ENCODE measurements around the gene TSPAN7. TPM values are rescaled to one million over a fixed set of nuclear protein-coding genes. Genes with fewer than 3 reads are reported as not detected.

The TSPAN7 gene
- total RNA-seq, 1 donor from 2014 or later = 3.5 TPM

DNA sequence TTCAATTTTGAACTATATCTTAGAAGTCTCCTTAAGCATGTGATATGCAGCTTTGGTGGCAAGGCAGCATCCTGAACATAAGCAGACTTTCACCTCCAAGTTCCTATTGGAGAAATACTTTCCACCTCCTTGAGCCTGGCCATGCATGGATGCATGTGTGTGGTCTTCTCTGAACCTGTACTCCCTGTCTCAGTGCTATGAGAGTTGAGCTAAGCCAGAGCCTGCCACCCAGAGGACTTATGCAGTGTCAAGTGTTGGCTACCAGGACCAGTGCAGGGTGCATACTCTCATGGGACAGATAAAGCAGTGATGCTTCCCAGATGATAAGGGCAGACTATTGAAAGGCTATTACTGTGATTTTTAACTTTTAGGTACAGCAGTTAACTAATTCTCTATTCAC, 105.6 kb downstream of the TSPAN7 start:
- H3K36me3 Mint-ChIP-seq (ENCODE audit: low read depth, unreplicated experiment) = no peaks in the 10 kb centered on the region
- no peaks in the 10 kb centered on the region for H4K20me1 ChIP-seq (ENCODE audit: insufficient read depth, low read length)
- H3K9me3 Mint-ChIP-seq (ENCODE audit: unreplicated experiment) = no peaks in the 10 kb centered on the region
- H3K27ac Mint-ChIP-seq (ENCODE audit: unreplicated experiment) = no peak overlapping the region
- H3K4me3 ChIP-seq (ENCODE audit: insufficient read depth, low read depth, low read length) = no peak overlapping the region
- no peaks in the 10 kb centered on the region for H3K4me1 Mint-ChIP-seq (ENCODE audit: low read depth, unreplicated experiment)
- no peak overlapping the region for H3K27ac ChIP-seq (ENCODE audit: low read depth, low read length)
- FAIRE-seq = no peak
- no peak for DNase-seq (ENCODE audit: low read depth)
- no peaks in the 10 kb centered on the region for H3K27me3 ChIP-seq (ENCODE audit: insufficient read depth, low read length)
- TF ChIP-seq, protein P1, sequence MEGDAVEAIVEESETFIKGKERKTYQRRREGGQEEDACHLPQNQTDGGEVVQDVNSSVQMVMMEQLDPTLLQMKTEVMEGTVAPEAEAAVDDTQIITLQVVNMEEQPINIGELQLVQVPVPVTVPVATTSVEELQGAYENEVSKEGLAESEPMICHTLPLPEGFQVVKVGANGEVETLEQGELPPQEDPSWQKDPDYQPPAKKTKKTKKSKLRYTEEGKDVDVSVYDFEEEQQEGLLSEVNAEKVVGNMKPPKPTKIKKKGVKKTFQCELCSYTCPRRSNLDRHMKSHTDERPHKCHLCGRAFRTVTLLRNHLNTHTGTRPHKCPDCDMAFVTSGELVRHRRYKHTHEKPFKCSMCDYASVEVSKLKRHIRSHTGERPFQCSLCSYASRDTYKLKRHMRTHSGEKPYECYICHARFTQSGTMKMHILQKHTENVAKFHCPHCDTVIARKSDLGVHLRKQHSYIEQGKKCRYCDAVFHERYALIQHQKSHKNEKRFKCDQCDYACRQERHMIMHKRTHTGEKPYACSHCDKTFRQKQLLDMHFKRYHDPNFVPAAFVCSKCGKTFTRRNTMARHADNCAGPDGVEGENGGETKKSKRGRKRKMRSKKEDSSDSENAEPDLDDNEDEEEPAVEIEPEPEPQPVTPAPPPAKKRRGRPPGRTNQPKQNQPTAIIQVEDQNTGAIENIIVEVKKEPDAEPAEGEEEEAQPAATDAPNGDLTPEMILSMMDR (IDR thresholded peaks at IDR 0.05; ENCODE audit: insufficient read depth, low read depth, low read length) = no peak
- TF ChIP-seq EZH2 (IDR thresholded peaks at IDR 0.05; ENCODE audit: insufficient read depth, low read length) = no peak
- H3K9me3 ChIP-seq (ENCODE audit: insufficient read depth, low read depth, low read length) = no peaks in the 10 kb centered on the region
- H3K79me2 ChIP-seq (ENCODE audit: insufficient read depth, low read length) = no peaks in the 10 kb centered on the region
- no peak overlapping the region for H3K9ac ChIP-seq (ENCODE audit: low read length)
- H3K27me3 Mint-ChIP-seq (ENCODE audit: low read depth, unreplicated experiment) = peaks cover 4% of the 10 kb centered on the region
- no peak overlapping the region for H3K4me2 ChIP-seq (ENCODE audit: low read length)
- H3K4me3 Mint-ChIP-seq (ENCODE audit: unreplicated experiment) = no peak overlapping the region
- no peak overlapping the region for H2AFZ ChIP-seq (ENCODE audit: low read depth, low read length)
- no peaks in the 10 kb centered on the region for H3K36me3 ChIP-seq (ENCODE audit: insufficient read depth, low read length)
- H3K4me1 ChIP-seq (ENCODE audit: insufficient read depth, low read length) = no peaks in the 10 kb centered on the region

DNA sequence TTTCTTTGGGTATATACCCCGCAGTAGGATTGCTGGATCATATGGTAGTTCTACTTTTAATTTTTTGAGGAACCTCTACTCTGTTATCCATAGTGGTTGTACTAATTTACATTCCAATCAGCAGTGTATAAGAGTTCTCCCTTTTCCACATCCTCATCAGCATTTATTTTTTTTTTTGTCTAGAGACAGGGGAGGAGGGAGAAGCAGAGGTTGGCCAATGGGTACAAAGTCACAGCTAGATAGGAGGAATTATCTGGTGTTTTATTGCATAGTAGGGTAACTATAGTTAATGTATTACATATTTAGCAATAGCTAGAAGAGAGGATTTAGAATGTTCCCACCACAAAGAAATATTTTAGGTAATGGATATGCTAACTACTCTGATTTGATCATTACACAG, 107.4 kb downstream of the TSPAN7 start:
- no peaks in the 10 kb centered on the region for H3K27me3 Mint-ChIP-seq (ENCODE audit: low read depth, unreplicated experiment)
- H3K36me3 Mint-ChIP-seq (ENCODE audit: low read depth, unreplicated experiment) = no peaks in the 10 kb centered on the region
- H3K9me3 ChIP-seq (ENCODE audit: insufficient read depth, low read depth, low read length) = no peaks in the 10 kb centered on the region
- no peak overlapping the region for H3K27ac Mint-ChIP-seq (ENCODE audit: unreplicated experiment)
- H2AFZ ChIP-seq (ENCODE audit: low read depth, low read length) = no peak overlapping the region
- H3K4me1 Mint-ChIP-seq (ENCODE audit: low read depth, unreplicated experiment) = no peaks in the 10 kb centered on the region
- no peak overlapping the region for H3K4me3 ChIP-seq (ENCODE audit: insufficient read depth, low read depth, low read length)
- H3K4me2 ChIP-seq (ENCODE audit: low read length) = no peak overlapping the region
- no peaks in the 10 kb centered on the region for H3K79me2 ChIP-seq (ENCODE audit: insufficient read depth, low read length)
- no peaks in the 10 kb centered on the region for H3K27me3 ChIP-seq (ENCODE audit: insufficient read depth, low read length)
- no peaks in the 10 kb centered on the region for H3K9me3 Mint-ChIP-seq (ENCODE audit: unreplicated experiment)
- no peaks in the 10 kb centered on the region for H3K4me1 ChIP-seq (ENCODE audit: insufficient read depth, low read length)
- DNase-seq (ENCODE audit: low read depth) = no peak
- H3K4me3 Mint-ChIP-seq (ENCODE audit: unreplicated experiment) = no peak overlapping the region
- H4K20me1 ChIP-seq (ENCODE audit: insufficient read depth, low read length) = no peaks in the 10 kb centered on the region
- no peak overlapping the region for H3K27ac ChIP-seq (ENCODE audit: low read depth, low read length)
- TF ChIP-seq, protein P1 (IDR thresholded peaks at IDR 0.05; ENCODE audit: insufficient read depth, low read depth, low read length) = no peak
- TF ChIP-seq EZH2 (IDR thresholded peaks at IDR 0.05; ENCODE audit: insufficient read depth, low read length) = no peak
- H3K9ac ChIP-seq (ENCODE audit: low read length) = no peak overlapping the region
- FAIRE-seq = no peak
- H3K36me3 ChIP-seq (ENCODE audit: insufficient read depth, low read length) = no peaks in the 10 kb centered on the region

DNA sequence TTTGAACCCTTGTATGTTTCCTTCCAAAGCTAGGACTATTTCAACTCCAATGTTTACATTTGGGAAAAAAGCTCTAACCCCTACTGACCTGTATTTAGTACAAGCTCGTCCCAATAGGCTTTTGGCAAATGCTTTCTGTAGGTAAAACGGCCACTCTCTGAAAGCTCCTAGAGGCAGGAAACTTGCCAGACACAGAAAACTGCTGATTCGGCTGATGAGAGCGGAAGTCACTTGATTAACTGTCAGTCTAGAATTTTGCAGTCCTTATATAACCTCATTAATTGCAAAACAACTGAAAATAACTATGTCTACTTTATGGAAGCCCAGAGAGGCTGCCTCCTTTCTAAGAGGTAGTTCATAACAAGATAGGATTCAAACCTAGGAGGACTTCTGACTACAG, 108.1 kb downstream of the TSPAN7 start:
- Mint-ChIP-seq H3K27ac (ENCODE audit: unreplicated experiment) (no peak overlapping the region), H3K27me3 (ENCODE audit: low read depth, unreplicated experiment) (no peaks in the 10 kb centered on the region), H3K4me1 (ENCODE audit: low read depth, unreplicated experiment) (no peaks in the 10 kb centered on the region), H3K9me3 (ENCODE audit: unreplicated experiment) (no peaks in the 10 kb centered on the region), H3K36me3 (ENCODE audit: low read depth, unreplicated experiment) (no peaks in the 10 kb centered on the region), H3K4me3 (ENCODE audit: unreplicated experiment) (no peak overlapping the region)
- H3K9ac ChIP-seq (ENCODE audit: low read length) = no peak overlapping the region
- H3K4me1 ChIP-seq (ENCODE audit: insufficient read depth, low read length) = no peaks in the 10 kb centered on the region
- no peak overlapping the region for H2AFZ ChIP-seq (ENCODE audit: low read depth, low read length)
- H4K20me1 ChIP-seq (ENCODE audit: insufficient read depth, low read length) = no peaks in the 10 kb centered on the region
- H3K79me2 ChIP-seq (ENCODE audit: insufficient read depth, low read length) = no peaks in the 10 kb centered on the region
- H3K27ac ChIP-seq (ENCODE audit: low read depth, low read length) = no peak overlapping the region
- DNase-seq (ENCODE audit: low read depth) (no peak), FAIRE-seq (no peak)
- no peak overlapping the region for H3K4me3 ChIP-seq (ENCODE audit: insufficient read depth, low read depth, low read length)
- H3K27me3 ChIP-seq (ENCODE audit: insufficient read depth, low read length) = no peaks in the 10 kb centered on the region
- H3K36me3 ChIP-seq (ENCODE audit: insufficient read depth, low read length) = no peaks in the 10 kb centered on the region
- no peak for TF ChIP-seq EZH2 (IDR thresholded peaks at IDR 0.05; ENCODE audit: insufficient read depth, low read length)
- TF ChIP-seq, protein P1 (IDR thresholded peaks at IDR 0.05; ENCODE audit: insufficient read depth, low read depth, low read length) = no peak
- H3K4me2 ChIP-seq (ENCODE audit: low read length) = no peak overlapping the region
- no peaks in the 10 kb centered on the region for H3K9me3 ChIP-seq (ENCODE audit: insufficient read depth, low read depth, low read length)

Measured in astrocyte (in vitro differentiated cells and primary cell).